H9 (cell line): ENCODE measurements around the gene SGO2. TPM values are rescaled to one million over a fixed set of nuclear protein-coding genes. Genes with fewer than 3 reads are reported as not detected.

Experiments used
- DNase-seq: peaks from one replicate; pipeline ENCODE4 v3.0.0-alpha.2; 2017
- H2AFZ ChIP-seq: one replicate; pipeline ENCODE4 v1.6.1; 2013; ENCODE audit warnings: mild to moderate bottlenecking, low read length, control low read depth, moderate library complexity
- H2AK5ac ChIP-seq: 2 replicates; pipeline ENCODE4 v1.6.1; 2013; ENCODE audit warnings: low read length, control low read depth, mixed read lengths; ENCODE audit not compliant: insufficient read length
- H2BK120ac ChIP-seq: one replicate; pipeline ENCODE4 v1.6.1; 2013; ENCODE audit warnings: low read depth, mild to moderate bottlenecking, low read length, control low read depth, inconsistent platforms; ENCODE audit not compliant: poor library complexity, severe bottlenecking
- H2BK12ac ChIP-seq: 2 replicates; pipeline ENCODE4 v1.6.1; 2013; ENCODE audit warnings: low read length, control low read depth, mixed read lengths, low read depth; ENCODE audit not compliant: insufficient read length
- H2BK15ac ChIP-seq: 2 replicates; pipeline ENCODE4 v1.6.1; 2013; ENCODE audit warnings: low read depth, low read length, control low read depth
- H2BK20ac ChIP-seq: one replicate; pipeline ENCODE4 v1.6.1; 2013; ENCODE audit warnings: low read depth, mild to moderate bottlenecking, low read length, control low read depth, inconsistent platforms; ENCODE audit not compliant: poor library complexity, severe bottlenecking
- H2BK5ac ChIP-seq: 2 replicates; pipeline ENCODE4 v1.6.1; 2013; ENCODE audit warnings: low read length, control low read depth, mixed read lengths; ENCODE audit not compliant: insufficient read length
- H3K14ac ChIP-seq: 2 replicates; pipeline ENCODE4 v1.6.1; 2013; ENCODE audit warnings: low read length, control low read depth; ENCODE audit not compliant: insufficient read depth
- H3K18ac ChIP-seq: 2 replicates; pipeline ENCODE4 v1.6.1; 2013; ENCODE audit warnings: low read depth, mild to moderate bottlenecking, mixed read lengths, low read length, control low read depth; ENCODE audit not compliant: insufficient read length
- H3K23ac ChIP-seq: 2 replicates; pipeline ENCODE4 v1.6.1; 2013; ENCODE audit warnings: low read length, control low read depth, mixed read lengths, low read depth; ENCODE audit not compliant: insufficient read length
- H3K23me2 ChIP-seq: 2 replicates; pipeline ENCODE4 v1.6.1; 2013; ENCODE audit warnings: low read depth, mild to moderate bottlenecking, mixed read lengths, low read length, control low read depth; ENCODE audit not compliant: insufficient read length, poor library complexity, severe bottlenecking
- H3K27ac ChIP-seq: 2 replicates; pipeline ENCODE4 v1.5.1; 2013; ENCODE audit warnings: low read length, control low read depth, mixed read lengths, low read depth; ENCODE audit not compliant: insufficient read length
- H3K27me3 ChIP-seq: 2 replicates; pipeline ENCODE4 v1.6.1; 2013; ENCODE audit warnings: low read length, control low read depth, inconsistent platforms; ENCODE audit not compliant: insufficient read depth
- H3K4ac ChIP-seq: 2 replicates; pipeline ENCODE4 v1.6.1; 2013; ENCODE audit warnings: low read depth, mild to moderate bottlenecking, control low read depth, inconsistent platforms, low read length, moderate library complexity
- H3K4me1 ChIP-seq: 2 replicates; pipeline ENCODE4 v1.6.1; 2013; ENCODE audit warnings: low read length, control low read depth, inconsistent platforms; ENCODE audit not compliant: insufficient read depth
- H3K4me2 ChIP-seq: 2 replicates; pipeline ENCODE4 v1.6.1; 2013; ENCODE audit warnings: low read length, control low read depth, mixed read lengths; ENCODE audit not compliant: insufficient read length, insufficient read depth
- H3K56ac ChIP-seq: 2 replicates; pipeline ENCODE4 v1.6.1; 2013; ENCODE audit warnings: low read depth, mild to moderate bottlenecking, mixed read lengths, low read length, control low read depth; ENCODE audit not compliant: insufficient read length
- H3K79me1 ChIP-seq: 2 replicates; pipeline ENCODE4 v1.6.1; 2013; ENCODE audit warnings: low read depth, mild to moderate bottlenecking, moderate library complexity, low read length, control low read depth, inconsistent platforms; ENCODE audit not compliant: insufficient read depth, poor library complexity, severe bottlenecking
- H3K79me2 ChIP-seq: 2 replicates; pipeline ENCODE4 v1.6.1; 2013; ENCODE audit warnings: low read length, control low read depth, inconsistent platforms; ENCODE audit not compliant: insufficient read depth
- H3K9ac ChIP-seq: 2 replicates; pipeline ENCODE4 v1.6.1; 2013; ENCODE audit warnings: low read length, control low read depth, mixed read lengths; ENCODE audit not compliant: insufficient read length; ENCODE audit errors: extremely low read depth
- H3K9me3 ChIP-seq: one replicate; pipeline ENCODE4 v1.6.1; 2013; ENCODE audit warnings: low read depth, low read length, inconsistent platforms; ENCODE audit not compliant: control insufficient read depth
- H3T11ph ChIP-seq: one replicate; pipeline ENCODE4 v1.6.1; 2013; ENCODE audit warnings: mild to moderate bottlenecking, low read length, control low read depth, inconsistent platforms
- H4K20me1 ChIP-seq: one replicate; pipeline ENCODE4 v1.6.1; 2013; ENCODE audit not compliant: control insufficient read depth, insufficient read length, insufficient read depth
- H4K5ac ChIP-seq: 2 replicates; pipeline ENCODE4 v1.6.1; 2013; ENCODE audit warnings: low read depth, mild to moderate bottlenecking, mixed read lengths, low read length, control low read depth; ENCODE audit not compliant: insufficient read length
- H4K8ac ChIP-seq: replicated peaks from 2 replicates; pipeline ENCODE4 v1.6.1; 2013; ENCODE audit warnings: low read length, control low read depth, mixed read lengths, low read depth; ENCODE audit not compliant: insufficient read length
- H4K91ac ChIP-seq: 2 replicates; pipeline ENCODE4 v1.6.1; 2013; ENCODE audit warnings: low read depth, mild to moderate bottlenecking, moderate library complexity, mixed read lengths, low read length, control low read depth; ENCODE audit not compliant: insufficient read length
- H3K27ac Mint-ChIP-seq, 3 experiments: 2 replicates in 2 of 3; 3 replicates in 1 of 3; pipeline ENCODE4 v1.8.0; 2020 to 2021; ENCODE audit warnings: mixed read lengths in 3 of 3, mild to moderate bottlenecking in 1 of 3, moderate library complexity in 1 of 3
- H3K27me3 Mint-ChIP-seq: 2 replicates; pipeline ENCODE4 v1.8.0; 2021; ENCODE audit warnings: low read depth, mild to moderate bottlenecking, moderate library complexity, mixed read lengths
- H3K36me3 Mint-ChIP-seq, 3 experiments: 2 replicates in 2 of 3; 3 replicates in 1 of 3; pipeline ENCODE4 v1.8.0; 2020 to 2021; ENCODE audit warnings: low read depth in 3 of 3, mixed read lengths in 3 of 3; ENCODE audit not compliant: insufficient read depth in 1 of 3
- H3K4me1 Mint-ChIP-seq, 2 experiments: 2 replicates each; pipeline ENCODE4 v1.8.0; 2020; ENCODE audit warnings: mixed read lengths in 2 of 2
- H3K4me3 Mint-ChIP-seq, 2 experiments: 2 replicates in 1 of 2; 3 replicates in 1 of 2; pipeline ENCODE4 v1.8.0; 2020 to 2021; ENCODE audit warnings: mild to moderate bottlenecking in 2 of 2, mixed read lengths in 2 of 2, moderate library complexity in 1 of 2
- H3K9me3 Mint-ChIP-seq, 2 experiments: 2 replicates in 1 of 2; 3 replicates in 1 of 2; pipeline ENCODE4 v1.8.0; 2020; ENCODE audit warnings: mild to moderate bottlenecking in 2 of 2, mixed read lengths in 2 of 2, moderate library complexity in 1 of 2
- total RNA-seq: library from RNA; stranded (reverse); gene quantifications from 2 replicates; pipeline ENCODE4 v1.2.1, GENCODE V29; 2021
- TF ChIP-seq, protein P1 (sequence below): fragments of 200-600 bp; sonication (generic); conservative IDR thresholded peaks from 3 replicates; pipeline ENCODE4 v1.8.0; 2021; ENCODE audit warnings: antibody characterized with exemption, mild to moderate bottlenecking

The SGO2 gene
- total RNA-seq, 1 experiment from 2014 or later, result 25.6 TPM

- no peaks in the 10 kb centered on the region for H3K79me1 ChIP-seq
- Mint-ChIP-seq H3K27ac (no peak overlapping the region), H3K27me3 (no peaks in the 10 kb centered on the region), H3K9me3 (no peaks in the 10 kb centered on the region), H3K4me3 (no peak overlapping the region), H3K4me1 (peaks cover 29 to 32% of the 10 kb centered on the region in 2 experiments), H3K36me3 (peaks cover 7 to 23% (median 9%) of the 10 kb centered on the region in 3 experiments)
- H3K18ac ChIP-seq, result no peak overlapping the region
- no peak overlapping the region for H3K27ac ChIP-seq
- H3K14ac ChIP-seq, result no peak overlapping the region
- no peaks in the 10 kb centered on the region for H3K27me3 ChIP-seq
- H3K4me1 ChIP-seq, result peaks cover 4% of the 10 kb centered on the region
- no peak overlapping the region for H2BK5ac ChIP-seq
- no peak overlapping the region for H2BK12ac ChIP-seq
- no peak overlapping the region for H4K91ac ChIP-seq
- H4K5ac ChIP-seq, result no peak overlapping the region
- H3K56ac ChIP-seq, result no peak overlapping the region
- no peaks in the 10 kb centered on the region for H3K79me2 ChIP-seq
- H4K20me1 ChIP-seq, result no peaks in the 10 kb centered on the region
- no peak overlapping the region for H2BK20ac ChIP-seq
- no peak overlapping the region for H3K9ac ChIP-seq
- H3K23me2 ChIP-seq, result no peaks in the 10 kb centered on the region
- H3K4ac ChIP-seq, result no peak overlapping the region
- H2AK5ac ChIP-seq, result no peak overlapping the region
- no peak overlapping the region for H4K8ac ChIP-seq
- H2BK15ac ChIP-seq, result no peak overlapping the region
- no peak overlapping the region for H3K23ac ChIP-seq
- no peaks in the 10 kb centered on the region for H3K9me3 ChIP-seq
- DNase-seq, result no peak
- H2AFZ ChIP-seq, result no peak overlapping the region
- no peak overlapping the region for H2BK120ac ChIP-seq
- TF ChIP-seq, protein P1, sequence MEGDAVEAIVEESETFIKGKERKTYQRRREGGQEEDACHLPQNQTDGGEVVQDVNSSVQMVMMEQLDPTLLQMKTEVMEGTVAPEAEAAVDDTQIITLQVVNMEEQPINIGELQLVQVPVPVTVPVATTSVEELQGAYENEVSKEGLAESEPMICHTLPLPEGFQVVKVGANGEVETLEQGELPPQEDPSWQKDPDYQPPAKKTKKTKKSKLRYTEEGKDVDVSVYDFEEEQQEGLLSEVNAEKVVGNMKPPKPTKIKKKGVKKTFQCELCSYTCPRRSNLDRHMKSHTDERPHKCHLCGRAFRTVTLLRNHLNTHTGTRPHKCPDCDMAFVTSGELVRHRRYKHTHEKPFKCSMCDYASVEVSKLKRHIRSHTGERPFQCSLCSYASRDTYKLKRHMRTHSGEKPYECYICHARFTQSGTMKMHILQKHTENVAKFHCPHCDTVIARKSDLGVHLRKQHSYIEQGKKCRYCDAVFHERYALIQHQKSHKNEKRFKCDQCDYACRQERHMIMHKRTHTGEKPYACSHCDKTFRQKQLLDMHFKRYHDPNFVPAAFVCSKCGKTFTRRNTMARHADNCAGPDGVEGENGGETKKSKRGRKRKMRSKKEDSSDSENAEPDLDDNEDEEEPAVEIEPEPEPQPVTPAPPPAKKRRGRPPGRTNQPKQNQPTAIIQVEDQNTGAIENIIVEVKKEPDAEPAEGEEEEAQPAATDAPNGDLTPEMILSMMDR, result no peak
- no peak overlapping the region for H3K4me2 ChIP-seq
- H3T11ph ChIP-seq, result no peak overlapping the region
Observed at GRCh38 chr2:200482194-200482593, 43.8 kb upstream of the SGO2 start.
